ENCODE results near the gene MPL.

Gene MPL

GRCh38 chr1:43352881-43353280, 15.3 kb downstream of the MPL start:
- no peaks in the 10 kb centered on the region for H3K27me3 ChIP-seq (ENCODE audit: control insufficient read depth, insufficient read depth, low read length)
- no peak overlapping the region for H3K9ac ChIP-seq (ENCODE audit: low read length)
- peaks cover 6% of the 10 kb centered on the region for H3K4me1 ChIP-seq (ENCODE audit: control insufficient read depth, insufficient read depth, low read length)
- no peak overlapping the region for H3K27ac ChIP-seq (ENCODE audit: low read depth, low read length)
- no peaks in the 10 kb centered on the region for H3K36me3 ChIP-seq (ENCODE audit: control insufficient read depth, insufficient read depth, low read length)
- H3K4me3 ChIP-seq (ENCODE audit: low read length): no peak overlapping the region

GRCh38 chr1:43354471-43354870, 16.9 kb downstream of the MPL start:
- Histone ChIP-seq H3K27ac (ENCODE audit: low read depth, low read length) (no peak overlapping the region), H3K4me1 (ENCODE audit: control insufficient read depth, insufficient read depth, low read length) (peaks cover 6% of the 10 kb centered on the region), H3K4me3 (ENCODE audit: low read length) (no peak overlapping the region), H3K9ac (ENCODE audit: low read length) (no peak overlapping the region), H3K36me3 (ENCODE audit: control insufficient read depth, insufficient read depth, low read length) (no peaks in the 10 kb centered on the region), H3K27me3 (ENCODE audit: control insufficient read depth, insufficient read depth, low read length) (no peaks in the 10 kb centered on the region)

GRCh38 chr1:43354936-43355335, 17.3 kb downstream of the MPL start:
- no peaks in the 10 kb centered on the region for H3K27me3 ChIP-seq (ENCODE audit: control insufficient read depth, insufficient read depth, low read length)
- H3K4me1 ChIP-seq (ENCODE audit: control insufficient read depth, insufficient read depth, low read length): peaks cover 3% of the 10 kb centered on the region
- H3K9ac ChIP-seq (ENCODE audit: low read length): no peak overlapping the region
- H3K27ac ChIP-seq (ENCODE audit: low read depth, low read length): no peak overlapping the region
- no peaks in the 10 kb centered on the region for H3K36me3 ChIP-seq (ENCODE audit: control insufficient read depth, insufficient read depth, low read length)
- H3K4me3 ChIP-seq (ENCODE audit: low read length): no peak overlapping the region

DNA sequence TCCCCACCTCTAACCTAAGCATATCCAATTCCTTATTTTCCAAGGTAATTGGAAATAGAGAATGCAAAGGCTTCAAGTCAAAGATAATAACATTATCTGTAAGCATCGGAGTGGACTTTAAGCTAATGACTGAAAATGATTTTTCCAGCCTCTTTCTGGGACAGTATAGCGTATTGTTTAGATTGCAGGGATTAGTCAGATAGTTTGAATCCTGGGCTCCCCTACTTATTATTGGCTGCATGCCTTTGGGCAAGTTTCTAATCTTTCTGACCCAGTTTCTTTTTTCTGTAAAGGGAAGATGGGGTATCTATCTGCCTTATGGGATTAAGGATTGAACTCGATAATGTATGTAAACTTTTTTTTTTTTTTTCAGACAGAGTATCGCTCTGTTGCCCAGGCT, 19.6 kb downstream of the MPL start:
- Histone ChIP-seq H3K27me3 (ENCODE audit: control insufficient read depth, insufficient read depth, low read length) (no peaks in the 10 kb centered on the region), H3K27ac (ENCODE audit: low read depth, low read length) (no peak overlapping the region), H3K9ac (ENCODE audit: low read length) (no peak overlapping the region), H3K4me3 (ENCODE audit: low read length) (no peak overlapping the region), H3K36me3 (ENCODE audit: control insufficient read depth, insufficient read depth, low read length) (peaks cover 5% of the 10 kb centered on the region), H3K4me1 (ENCODE audit: control insufficient read depth, insufficient read depth, low read length) (no peaks in the 10 kb centered on the region)

DNA sequence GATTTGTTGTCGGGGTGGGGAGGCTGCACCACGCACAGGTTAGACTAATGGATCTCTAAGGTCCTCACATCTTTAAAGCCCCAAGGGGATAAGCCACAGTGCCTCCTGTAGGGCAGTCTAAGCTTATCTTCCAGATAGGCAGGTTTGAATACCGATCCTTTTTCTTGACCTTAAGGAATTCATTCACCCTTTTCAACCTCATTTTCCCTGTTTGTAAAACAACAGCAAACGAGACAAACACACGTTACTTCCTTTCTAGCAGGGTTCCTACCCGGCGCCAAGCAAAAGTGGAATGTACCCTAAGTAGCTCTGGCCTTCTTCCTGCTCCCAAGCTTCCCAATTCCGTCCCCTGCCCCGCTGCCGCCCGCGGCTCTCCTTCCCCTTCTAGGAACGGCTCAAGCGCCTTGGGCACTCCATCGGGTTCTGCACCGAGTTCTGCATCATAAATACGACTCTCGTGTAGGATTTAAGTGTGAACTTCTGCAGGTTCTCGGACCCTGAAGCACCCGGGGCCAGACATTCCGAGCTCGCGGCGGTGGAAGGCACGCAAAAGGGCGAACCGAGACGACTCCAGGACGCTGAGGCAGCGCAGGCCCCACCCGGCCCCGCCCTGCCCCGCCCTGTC, 20.6 kb downstream of the MPL start:
- Histone ChIP-seq H3K9ac (ENCODE audit: low read length) (peak overlapping the region; percentile 43), H3K4me1 (ENCODE audit: control insufficient read depth, insufficient read depth, low read length) (no peaks in the 10 kb centered on the region), H3K27ac (ENCODE audit: low read depth, low read length) (peak overlapping the region; percentile 92), H3K36me3 (ENCODE audit: control insufficient read depth, insufficient read depth, low read length) (peaks cover 5% of the 10 kb centered on the region), H3K4me3 (ENCODE audit: low read length) (peak overlapping the region; percentile 71), H3K27me3 (ENCODE audit: control insufficient read depth, insufficient read depth, low read length) (no peaks in the 10 kb centered on the region)

DNA sequence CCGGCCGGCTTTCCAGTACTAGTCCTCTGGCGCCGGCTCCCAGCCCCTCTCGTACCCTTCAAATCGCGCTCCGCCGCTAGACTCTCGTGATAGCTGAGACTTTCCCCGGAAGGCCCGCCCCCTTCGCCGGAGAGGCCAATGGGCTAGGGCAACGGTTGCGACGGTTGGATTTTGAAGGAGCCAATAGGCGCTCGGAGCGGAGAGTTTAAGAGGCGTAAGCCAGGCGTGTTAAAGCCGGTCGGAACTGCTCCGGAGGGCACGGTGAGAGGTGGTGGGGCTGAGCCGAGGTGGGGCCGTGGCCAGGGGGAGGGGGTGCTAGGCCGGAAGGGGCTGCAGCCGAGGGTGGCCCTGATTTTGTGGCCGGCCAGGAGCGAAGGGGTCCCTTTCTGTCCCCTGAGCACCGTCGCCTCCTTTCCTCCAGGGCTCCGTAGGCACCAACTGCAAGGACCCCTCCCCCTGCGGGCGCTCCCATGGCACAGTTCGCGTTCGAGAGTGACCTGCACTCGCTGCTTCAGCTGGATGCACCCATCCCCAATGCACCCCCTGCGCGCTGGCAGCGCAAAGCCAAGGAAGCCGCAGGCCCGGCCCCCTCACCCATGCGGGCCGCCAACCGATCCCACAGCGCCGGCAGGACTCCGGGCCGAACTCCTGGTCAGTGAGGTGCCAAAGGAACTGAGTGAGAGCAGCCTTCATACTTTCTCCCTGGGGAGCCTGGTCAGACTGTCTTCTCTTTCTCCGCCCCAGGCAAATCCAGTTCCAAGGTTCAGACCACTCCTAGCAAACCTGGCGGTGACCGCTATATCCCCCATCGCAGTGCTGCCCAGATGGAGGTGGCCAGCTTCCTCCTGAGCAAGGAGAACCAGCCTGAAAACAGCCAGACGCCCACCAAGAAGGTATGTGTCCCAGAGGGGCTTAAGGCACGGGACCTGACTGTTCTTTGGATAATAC, 21.4 kb downstream of the MPL start, which contains the start of gene CDC20:
Gene CDC20, plus strand, starts transcription at position 236 of the 948 bp plus-strand sequence. Its CDS starts 235 bp downstream, at position 471.
- Histone ChIP-seq H3K27me3 (ENCODE audit: control insufficient read depth, insufficient read depth, low read length) (no peaks in the 10 kb centered on the region), H3K9ac (ENCODE audit: low read length) (peak within 1 kb of the TSS; percentile 43), H3K36me3 (ENCODE audit: control insufficient read depth, insufficient read depth, low read length) (peaks cover 12% of the 10 kb centered on the region), H3K4me3 (ENCODE audit: low read length) (peak within 1 kb of the TSS; percentile 71), H3K4me1 (ENCODE audit: control insufficient read depth, insufficient read depth, low read length) (no peaks in the 10 kb centered on the region), H3K27ac (ENCODE audit: low read depth, low read length) (peak within 1 kb of the TSS; percentile 92)

DNA sequence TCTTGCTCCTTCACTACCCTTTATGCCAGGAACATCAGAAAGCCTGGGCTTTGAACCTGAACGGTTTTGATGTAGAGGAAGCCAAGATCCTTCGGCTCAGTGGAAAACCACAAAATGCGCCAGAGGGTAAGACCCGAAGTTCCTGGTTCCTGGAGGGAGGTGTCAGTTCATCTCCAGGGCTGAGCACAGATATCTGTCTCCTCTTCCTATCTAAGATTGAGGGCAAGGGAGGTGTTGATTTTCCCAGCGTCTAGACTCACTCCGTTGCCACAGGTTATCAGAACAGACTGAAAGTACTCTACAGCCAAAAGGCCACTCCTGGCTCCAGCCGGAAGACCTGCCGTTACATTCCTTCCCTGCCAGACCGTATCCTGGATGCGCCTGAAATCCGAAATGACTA, 22.1 kb downstream of the MPL start:
- H3K27me3 ChIP-seq (ENCODE audit: control insufficient read depth, insufficient read depth, low read length): no peaks in the 10 kb centered on the region
- peaks cover 18% of the 10 kb centered on the region for H3K36me3 ChIP-seq (ENCODE audit: control insufficient read depth, insufficient read depth, low read length)
- H3K4me1 ChIP-seq (ENCODE audit: control insufficient read depth, insufficient read depth, low read length): no peaks in the 10 kb centered on the region
- no peak overlapping the region for H3K9ac ChIP-seq (ENCODE audit: low read length)
- no peak overlapping the region for H3K4me3 ChIP-seq (ENCODE audit: low read length)
- H3K27ac ChIP-seq (ENCODE audit: low read depth, low read length): no peak overlapping the region

DNA sequence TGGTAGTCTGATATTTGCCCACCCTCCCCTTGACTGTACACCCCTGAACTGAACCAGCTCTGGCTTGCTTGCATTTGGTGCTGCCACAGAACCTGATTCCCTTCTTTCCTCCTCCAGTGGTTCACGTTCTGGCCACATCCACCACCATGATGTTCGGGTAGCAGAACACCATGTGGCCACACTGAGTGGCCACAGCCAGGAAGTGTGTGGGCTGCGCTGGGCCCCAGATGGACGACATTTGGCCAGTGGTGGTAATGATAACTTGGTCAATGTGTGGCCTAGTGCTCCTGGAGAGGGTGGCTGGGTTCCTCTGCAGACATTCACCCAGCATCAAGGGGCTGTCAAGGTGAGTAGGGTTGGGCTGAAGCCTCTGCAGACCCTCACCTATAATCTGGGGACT, 23.0 kb downstream of the MPL start:
- Histone ChIP-seq H3K4me3 (ENCODE audit: low read length) (no peak overlapping the region), H3K27ac (ENCODE audit: low read depth, low read length) (no peak overlapping the region), H3K27me3 (ENCODE audit: control insufficient read depth, insufficient read depth, low read length) (no peaks in the 10 kb centered on the region), H3K36me3 (ENCODE audit: control insufficient read depth, insufficient read depth, low read length) (peaks cover 25% of the 10 kb centered on the region), H3K4me1 (ENCODE audit: control insufficient read depth, insufficient read depth, low read length) (no peaks in the 10 kb centered on the region), H3K9ac (ENCODE audit: low read length) (no peak overlapping the region)

DNA sequence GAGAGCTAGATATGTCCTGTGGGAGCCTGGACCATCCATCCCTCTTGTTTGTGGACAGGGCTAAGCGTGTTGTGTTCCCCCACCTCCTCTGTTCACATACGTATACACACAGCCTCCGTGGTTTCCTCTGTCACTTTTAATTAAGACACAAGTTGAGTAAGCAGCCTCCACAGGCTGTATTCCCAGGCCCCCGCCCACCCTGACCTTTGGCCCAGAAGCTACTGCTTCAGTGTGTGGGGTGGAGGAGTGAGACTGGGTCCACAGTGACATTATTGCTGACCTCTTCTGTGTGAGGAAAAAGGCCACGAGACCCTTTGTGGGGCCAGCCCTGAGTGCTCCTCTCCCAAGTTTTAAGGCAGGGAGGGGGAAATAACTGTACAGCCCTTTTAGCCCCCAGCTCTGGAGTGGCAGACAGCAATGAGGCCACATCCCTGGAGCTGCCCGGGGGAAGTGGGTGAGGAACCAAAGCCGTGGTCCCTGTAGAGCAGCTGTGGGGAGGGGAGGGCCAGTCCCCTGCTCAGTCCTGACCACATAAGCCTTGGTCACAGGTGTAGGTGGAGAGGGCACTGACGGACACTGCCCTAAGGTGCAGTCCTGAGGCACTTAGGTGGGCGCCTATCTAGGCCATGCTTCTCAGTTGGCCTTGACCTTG, 25.8 kb downstream of the MPL start:
- Histone ChIP-seq H3K4me1 (ENCODE audit: control insufficient read depth, insufficient read depth, low read length) (peaks cover 7% of the 10 kb centered on the region), H3K27ac (ENCODE audit: low read depth, low read length) (no peak overlapping the region), H3K9ac (ENCODE audit: low read length) (no peak overlapping the region), H3K36me3 (ENCODE audit: control insufficient read depth, insufficient read depth, low read length) (peaks cover 27% of the 10 kb centered on the region), H3K27me3 (ENCODE audit: control insufficient read depth, insufficient read depth, low read length) (no peaks in the 10 kb centered on the region), H3K4me3 (ENCODE audit: low read length) (no peak overlapping the region)

DNA sequence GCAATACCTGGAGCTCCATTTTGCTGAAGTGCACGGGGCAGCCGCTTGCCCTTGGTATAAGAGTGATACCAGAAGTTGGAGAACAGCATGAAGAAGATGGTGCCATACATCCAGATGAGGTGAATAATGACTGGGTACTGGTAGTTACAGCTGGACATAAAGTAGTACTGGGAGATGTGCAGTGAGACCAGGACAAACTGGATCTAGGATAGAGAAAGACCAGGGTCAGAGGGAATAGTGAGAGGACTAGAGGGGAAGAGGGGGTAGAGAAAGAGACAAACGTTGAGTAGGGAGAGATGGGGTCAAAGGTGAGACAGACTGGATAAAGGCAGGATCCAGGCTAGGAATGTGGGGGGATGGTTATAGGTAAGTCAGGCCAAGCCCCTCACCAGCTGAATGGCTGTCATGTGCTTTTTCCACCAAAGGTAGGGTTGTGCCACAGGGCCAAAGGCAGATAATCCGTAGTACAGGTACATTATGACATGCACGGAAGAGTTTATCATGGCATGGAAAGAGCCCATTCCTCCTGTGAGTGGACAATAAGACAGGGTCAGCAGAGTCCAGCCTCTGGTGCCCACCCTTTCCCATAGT, 26.4 kb downstream of the MPL start:
- Histone ChIP-seq H3K27ac (ENCODE audit: low read depth, low read length) (no peak overlapping the region), H3K27me3 (ENCODE audit: control insufficient read depth, insufficient read depth, low read length) (no peaks in the 10 kb centered on the region), H3K4me1 (ENCODE audit: control insufficient read depth, insufficient read depth, low read length) (peaks cover 12% of the 10 kb centered on the region), H3K9ac (ENCODE audit: low read length) (no peak overlapping the region), H3K4me3 (ENCODE audit: low read length) (no peak overlapping the region), H3K36me3 (ENCODE audit: control insufficient read depth, insufficient read depth, low read length) (peaks cover 27% of the 10 kb centered on the region)

DNA sequence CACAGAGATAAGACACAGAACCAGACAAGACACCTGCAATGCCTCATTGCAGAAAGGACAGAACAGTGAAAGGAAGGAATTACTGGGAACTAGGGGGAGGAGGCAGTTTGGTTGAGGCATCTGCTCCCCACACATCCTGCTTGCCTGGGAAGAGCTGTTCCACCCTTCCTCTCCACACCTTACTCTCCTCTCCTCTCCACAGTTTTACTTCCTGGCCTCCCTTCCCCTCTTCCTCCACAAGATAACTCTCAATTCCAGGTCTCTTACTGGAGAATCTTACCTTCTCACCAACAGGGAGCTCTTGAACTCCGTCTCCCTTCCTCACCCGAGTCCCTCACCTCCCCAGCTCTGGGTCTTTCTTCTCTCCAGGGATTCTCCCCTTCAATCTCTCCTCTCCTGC, 28.1 kb downstream of the MPL start:
- no peak overlapping the region for H3K27ac ChIP-seq (ENCODE audit: low read depth, low read length)
- H3K36me3 ChIP-seq (ENCODE audit: control insufficient read depth, insufficient read depth, low read length): peaks cover 27% of the 10 kb centered on the region
- H3K4me3 ChIP-seq (ENCODE audit: low read length): peak overlapping the region; percentile 34
- H3K9ac ChIP-seq (ENCODE audit: low read length): peak overlapping the region; percentile 27
- H3K27me3 ChIP-seq (ENCODE audit: control insufficient read depth, insufficient read depth, low read length): no peaks in the 10 kb centered on the region
- H3K4me1 ChIP-seq (ENCODE audit: control insufficient read depth, insufficient read depth, low read length): peaks cover 12% of the 10 kb centered on the region

DNA sequence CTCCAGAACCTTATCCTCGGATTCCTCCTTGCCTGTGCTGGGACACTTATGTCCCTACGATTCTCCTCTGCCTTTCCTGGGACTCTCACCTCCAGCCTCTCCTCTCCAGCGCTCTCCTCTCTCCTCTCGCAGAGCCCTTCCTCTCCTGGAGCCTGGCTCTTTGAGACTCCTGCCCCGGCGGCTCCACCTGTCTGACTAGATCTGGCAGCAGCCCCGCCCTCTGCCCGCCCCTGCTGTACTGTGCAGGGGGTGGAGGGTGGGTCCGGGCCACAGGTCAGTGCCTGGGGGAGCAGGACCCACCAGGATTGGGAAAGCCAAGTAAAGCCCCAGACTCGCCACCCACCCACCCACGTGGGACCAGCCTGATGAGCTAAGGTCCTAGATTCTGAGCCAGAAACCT, 28.6 kb downstream of the MPL start:
- H3K9ac ChIP-seq (ENCODE audit: low read length): no peak overlapping the region
- no peaks in the 10 kb centered on the region for H3K27me3 ChIP-seq (ENCODE audit: control insufficient read depth, insufficient read depth, low read length)

More for the DNA sequence above, 28.6 kb downstream of the MPL start:
- H3K27ac ChIP-seq (ENCODE audit: low read depth, low read length): no peak overlapping the region
- H3K36me3 ChIP-seq (ENCODE audit: control insufficient read depth, insufficient read depth, low read length): peaks cover 23% of the 10 kb centered on the region
- H3K4me1 ChIP-seq (ENCODE audit: control insufficient read depth, insufficient read depth, low read length): peaks cover 12% of the 10 kb centered on the region
- peak overlapping the region; percentile 85 for H3K4me3 ChIP-seq (ENCODE audit: low read length)
